Bronchial epithelial cell (primary cell): ENCODE measurements around the gene ZNF326. TPM values are rescaled to one million over a fixed set of nuclear protein-coding genes. Genes with fewer than 3 reads are reported as not detected.

Experiments used
- DNase-seq: peaks from one replicate; pipeline ENCODE4 v3.0.0-alpha.2; 2010; ENCODE audit warnings: low read depth
- FAIRE-seq: peaks from 2 replicates; lab custom pipeline; 2011; peaks lifted over from hg19 to GRCh38; lab: Jason Lieb, UNC
- H3K27me3 ChIP-seq: 2 replicates; pipeline ENCODE4 v1.5.1; 2011; ENCODE audit warnings: low read length; ENCODE audit not compliant: control insufficient read depth, insufficient read depth
- H3K36me3 ChIP-seq: 2 replicates; pipeline ENCODE4 v1.5.1; 2011; ENCODE audit warnings: low read length; ENCODE audit not compliant: control insufficient read depth, insufficient read depth
- H3K4me3 ChIP-seq: 2 replicates; pipeline ENCODE4 v1.5.1; 2011; ENCODE audit warnings: mild to moderate bottlenecking, low read depth, low read length, control low read depth
- CTCF ChIP-seq: IDR thresholded peaks from 2 replicates; pipeline ENCODE4 v1.5.1; 2011; ENCODE audit warnings: mild to moderate bottlenecking, moderate library complexity, low read length, control low read depth, inconsistent platforms; ENCODE audit not compliant: insufficient read depth, severe bottlenecking
- total RNA-seq: library from RNA; depleted of rRNA; stranded (reverse); fragments of >200 nt; gene quantifications from 2 replicates; pipeline ENCODE4 v1.2.1, GENCODE V29; 2014

The ZNF326 gene
- total RNA-seq, 1 donor from 2014 or later: 5.5 TPM

GRCh38 chr1:89989099-89989498 lies 5.8 kb upstream of the ZNF326 start:
- no peak for TF ChIP-seq CTCF
- Histone ChIP-seq H3K4me3 (no peak overlapping the region), H3K27me3 (no peaks in the 10 kb centered on the region), H3K36me3 (no peaks in the 10 kb centered on the region)
- DNase-seq (no peak), FAIRE-seq (no peak)

- FAIRE-seq: no peak
- H3K36me3 ChIP-seq: no peaks in the 10 kb centered on the region
- no peak overlapping the region for H3K4me3 ChIP-seq
- H3K27me3 ChIP-seq: no peaks in the 10 kb centered on the region
- no peak for DNase-seq
- TF ChIP-seq CTCF: no peak
Observed at GRCh38 chr1:89989799-89990198, 5.1 kb upstream of the ZNF326 start.

GRCh38 chr1:89990976-89991831 lies 3.7 kb upstream of the ZNF326 start:
- FAIRE-seq: no peak
- Histone ChIP-seq H3K4me3 (no peak overlapping the region), H3K27me3 (no peaks in the 10 kb centered on the region), H3K36me3 (no peaks in the 10 kb centered on the region)
- TF ChIP-seq CTCF: no peak
- peak; percentile 88 for DNase-seq

GRCh38 chr1:89993541-89993940 lies 1.4 kb upstream of the ZNF326 start:
- FAIRE-seq: no peak
- H3K4me3 ChIP-seq: no peak overlapping the region
- no peaks in the 10 kb centered on the region for H3K27me3 ChIP-seq
- DNase-seq: no peak
- H3K36me3 ChIP-seq: no peaks in the 10 kb centered on the region
- TF ChIP-seq CTCF: no peak

- FAIRE-seq (no peak), DNase-seq (no peak)
- no peaks in the 10 kb centered on the region for H3K27me3 ChIP-seq
- no peak for TF ChIP-seq CTCF
- H3K36me3 ChIP-seq: no peaks in the 10 kb centered on the region
- H3K4me3 ChIP-seq: peak overlapping the region; percentile 94
Observed at GRCh38 chr1:89994231-89994804, 592 bp upstream of the ZNF326 start.
